GM13976 (cell line): ENCODE measurements around the gene NHLRC2.

Experiments used
- DNase-seq: peaks from one replicate; pipeline ENCODE4 v3.0.0; 2012; ENCODE audit warnings: low spot score
- CTCF ChIP-seq: IDR thresholded peaks from 2 replicates; pipeline ENCODE4 v1.5.1; 2012; ENCODE audit warnings: borderline replicate concordance, mild to moderate bottlenecking; ENCODE audit not compliant: insufficient read depth; ENCODE audit errors: extremely low read depth, missing control alignments, control extremely low read depth
- in situ Hi-C: fragments of 300-500 bp; cut with MboI; formaldehyde crosslinking; loops from one replicate; pipeline ENCODE4 v1.12.0; 2022; ENCODE audit warnings: low sequenced_read_pairs, mixed read lengths, inconsistent platforms; ENCODE audit not compliant: unreplicated experiment

NHLRC2 gene

DNA sequence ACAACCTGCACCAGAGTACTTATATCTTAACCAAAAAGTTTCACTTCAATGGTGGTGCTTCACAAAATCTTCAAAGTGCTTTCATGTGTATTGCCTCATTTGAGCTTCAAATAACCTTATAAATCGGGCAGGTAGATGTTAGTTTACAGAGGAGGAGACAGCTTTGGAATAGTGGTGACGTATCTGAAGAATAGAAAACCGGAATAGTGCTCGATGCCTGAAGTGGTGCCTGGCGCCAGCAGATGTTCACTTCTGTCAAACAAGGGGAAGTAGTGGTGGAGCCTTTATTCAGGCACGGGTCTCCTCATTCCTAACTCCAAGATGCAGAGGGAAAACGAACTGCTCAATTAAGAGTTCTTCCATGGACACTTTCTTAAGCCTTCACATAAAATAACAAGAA lies 58.1 kb downstream of the NHLRC2 start:
- TF ChIP-seq CTCF, result no peak
- no peak for DNase-seq
- in situ Hi-C loops, result no loop called here

GRCh38 chr10:113914956-113915355 lies 60.5 kb downstream of the NHLRC2 start:
- DNase-seq, result no peak
- no peak for TF ChIP-seq CTCF
- in situ Hi-C loops, result no loop called here

GRCh38 chr10:113915540-113915939 lies 61.1 kb downstream of the NHLRC2 start:
- in situ Hi-C loops, result no loop called here
- no peak for TF ChIP-seq CTCF
- DNase-seq, result no peak

- no peak for TF ChIP-seq CTCF
- no peak for DNase-seq
- in situ Hi-C loops, result no loop called here
Measured at GRCh38 chr10:113916053-113916452, 61.6 kb downstream of the NHLRC2 start.

- in situ Hi-C loops, result no loop called here
- no peak for DNase-seq
- TF ChIP-seq CTCF, result no peak
Measured at GRCh38 chr10:113917636-113918035, 63.2 kb downstream of the NHLRC2 start.

GRCh38 chr10:113920114-113920513 lies 65.7 kb downstream of the NHLRC2 start:
- no peak for TF ChIP-seq CTCF
- DNase-seq, result no peak
- in situ Hi-C loops, result no loop called here

DNA sequence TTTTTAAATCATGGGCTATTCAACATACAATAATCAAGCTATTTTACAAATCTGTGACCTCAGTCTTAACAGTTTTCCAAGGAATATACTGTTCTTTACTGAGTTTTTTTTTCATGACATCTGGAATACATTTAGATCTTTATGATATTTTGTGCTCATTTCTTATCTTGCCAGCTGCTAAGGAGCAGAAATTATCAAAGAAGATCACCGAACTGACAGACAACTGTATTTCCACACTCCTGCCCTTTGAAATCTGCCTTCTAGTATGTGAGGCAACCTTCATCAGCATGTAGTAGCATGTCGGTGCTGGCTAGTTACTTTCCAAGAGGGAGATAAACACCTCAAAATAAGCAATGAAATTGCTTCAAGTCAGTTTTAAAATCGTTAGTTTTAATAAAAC lies 66.4 kb downstream of the NHLRC2 start:
- in situ Hi-C loops, result no loop called here
- no peak for DNase-seq
- no peak for TF ChIP-seq CTCF
